ENCODE results near the gene PRSS12. TPM values are rescaled to one million over a fixed set of nuclear protein-coding genes. Genes with fewer than 3 reads are reported as not detected.

Gene PRSS12
- total and polyA plus RNA-seq, 7 experiments from 2014 or later: 0.07 TPM; not detected in 6

- intact Hi-C loops (cut with micrococcal nuclease): no loop called here
- H3K36me3 ChIP-seq (ENCODE audit: control insufficient read depth in 2 of 3, insufficient read depth in 3 of 3, low read length in 3 of 3): no peaks in the 10 kb centered on the region
- Mint-ChIP-seq H3K4me1 (no peaks in the 10 kb centered on the region), H3K36me3 (no peaks in the 10 kb centered on the region), H3K9me3 (no peaks in the 10 kb centered on the region), H3K27ac (no peak overlapping the region), H3K27me3 (peaks cover 0 to 13% (median 8%) of the 10 kb centered on the region in 5 donors), H3K4me3 (no peak overlapping the region)
- DNase-seq (no peak), ATAC-seq (no peak)
- no peak overlapping the region for H3K27ac ChIP-seq (ENCODE audit: low read depth, low read length)
- CTCF ChIA-PET: no interaction called here
- no peaks in the 10 kb centered on the region for H3K27me3 ChIP-seq (ENCODE audit: control insufficient read depth in 2 of 2, insufficient read depth in 2 of 2, low read length in 2 of 2)
- H3K4me3 ChIP-seq (ENCODE audit: low read length): no peak overlapping the region
- no peaks in the 10 kb centered on the region for H3K9me3 ChIP-seq (ENCODE audit: control insufficient read depth in 2 of 3, low read length in 3 of 3)
- H3K4me1 ChIP-seq (ENCODE audit: control insufficient read depth in 2 of 2, insufficient read depth in 2 of 2, low read length in 2 of 2): no peaks in the 10 kb centered on the region
- POLR2A ChIA-PET: no interaction called here
These were observed 25.1 kb downstream of the PRSS12 start for GRCh38 chr4:118327554-118328241.

- no peaks in the 10 kb centered on the region for H3K4me1 ChIP-seq (ENCODE audit: control insufficient read depth in 2 of 2, insufficient read depth in 2 of 2, low read length in 2 of 2)
- H3K27ac ChIP-seq (ENCODE audit: low read depth, low read length): no peak overlapping the region
- no peaks in the 10 kb centered on the region for H3K27me3 ChIP-seq (ENCODE audit: control insufficient read depth in 2 of 2, insufficient read depth in 2 of 2, low read length in 2 of 2)
- Mint-ChIP-seq H3K27ac (no peak overlapping the region), H3K4me3 (no peak overlapping the region), H3K4me1 (no peaks in the 10 kb centered on the region), H3K36me3 (no peaks in the 10 kb centered on the region), H3K27me3 (peaks cover 0 to 13% (median 7%) of the 10 kb centered on the region in 5 donors), H3K9me3 (no peaks in the 10 kb centered on the region)
- CTCF ChIA-PET: interaction anchor here (0.6 kb wide), 1 partner anchor 19 kb away, joined by 7 read pairs; no protein-coding TSS in a partner anchor
- ATAC-seq (no peak), DNase-seq (no peak)
- H3K4me3 ChIP-seq (ENCODE audit: low read length): no peak overlapping the region
- H3K36me3 ChIP-seq (ENCODE audit: control insufficient read depth in 2 of 3, insufficient read depth in 3 of 3, low read length in 3 of 3): no peaks in the 10 kb centered on the region
- intact Hi-C loops (cut with micrococcal nuclease): no loop called here
- POLR2A ChIA-PET: no interaction called here
- no peaks in the 10 kb centered on the region for H3K9me3 ChIP-seq (ENCODE audit: control insufficient read depth in 2 of 3, low read length in 3 of 3)
These were observed 26.2 kb downstream of the PRSS12 start for GRCh38 chr4:118326585-118326984.

- H3K9me3 Mint-ChIP-seq: no peaks in the 10 kb centered on the region
- CTCF ChIA-PET: no interaction called here
These were observed 27.4 kb downstream of the PRSS12 start for GRCh38 chr4:118325431-118325830.

GRCh38 chr4:118322831-118323502, 29.8 kb downstream of the PRSS12 start:
- Mint-ChIP-seq H3K36me3 (no peaks in the 10 kb centered on the region), H3K4me1 (no peaks in the 10 kb centered on the region), H3K27ac (no peak overlapping the region), H3K27me3 (peaks cover 10 to 26% (median 21%) of the 10 kb centered on the region in 5 donors), H3K4me3 (no peak overlapping the region), H3K9me3 (no peaks in the 10 kb centered on the region)
- H3K27ac ChIP-seq (ENCODE audit: low read depth, low read length): no peak overlapping the region
- DNase-seq (no peak), ATAC-seq (no peak)
- no peaks in the 10 kb centered on the region for H3K4me1 ChIP-seq (ENCODE audit: control insufficient read depth in 2 of 2, insufficient read depth in 2 of 2, low read length in 2 of 2)
- no peaks in the 10 kb centered on the region for H3K27me3 ChIP-seq (ENCODE audit: control insufficient read depth in 2 of 2, insufficient read depth in 2 of 2, low read length in 2 of 2)
- no peaks in the 10 kb centered on the region for H3K36me3 ChIP-seq (ENCODE audit: control insufficient read depth in 2 of 3, insufficient read depth in 3 of 3, low read length in 3 of 3)
- ChIA-PET POLR2A (no interaction called here), CTCF (no interaction called here)
- H3K4me3 ChIP-seq (ENCODE audit: low read length): no peak overlapping the region
- intact Hi-C loops (cut with micrococcal nuclease): no loop called here
- H3K9me3 ChIP-seq (ENCODE audit: control insufficient read depth in 2 of 3, low read length in 3 of 3): no peaks in the 10 kb centered on the region

More at GRCh38 chr4:118325431-118325830, 27.4 kb downstream of the PRSS12 start:
- Histone ChIP-seq H3K36me3 (ENCODE audit: control insufficient read depth in 2 of 3, insufficient read depth in 3 of 3, low read length in 3 of 3) (no peaks in the 10 kb centered on the region), H3K4me1 (ENCODE audit: control insufficient read depth in 2 of 2, insufficient read depth in 2 of 2, low read length in 2 of 2) (no peaks in the 10 kb centered on the region), H3K9me3 (ENCODE audit: control insufficient read depth in 2 of 3, low read length in 3 of 3) (no peaks in the 10 kb centered on the region), H3K4me3 (ENCODE audit: low read length) (no peak overlapping the region), H3K27me3 (ENCODE audit: control insufficient read depth in 2 of 2, insufficient read depth in 2 of 2, low read length in 2 of 2) (no peaks in the 10 kb centered on the region), H3K27ac (ENCODE audit: low read depth, low read length) (no peak overlapping the region)
- Mint-ChIP-seq H3K27me3 (peaks cover 0 to 18% (median 8%) of the 10 kb centered on the region in 5 donors), H3K4me1 (no peaks in the 10 kb centered on the region), H3K36me3 (no peaks in the 10 kb centered on the region), H3K4me3 (no peak overlapping the region), H3K27ac (no peak overlapping the region)
- DNase-seq: no peak
- POLR2A ChIA-PET: no interaction called here
- intact Hi-C loops (cut with micrococcal nuclease): no loop called here
- ATAC-seq: no peak

- H3K27ac Mint-ChIP-seq: no peak overlapping the region
- intact Hi-C loops (cut with micrococcal nuclease): no loop called here
- H3K27me3 Mint-ChIP-seq: peaks cover 11 to 27% (median 20%) of the 10 kb centered on the region in 5 donors
- CTCF ChIA-PET: no interaction called here
- no peak overlapping the region for H3K27ac ChIP-seq (ENCODE audit: low read depth, low read length)
- H3K36me3 Mint-ChIP-seq: no peaks in the 10 kb centered on the region
- no peak overlapping the region for H3K4me3 ChIP-seq (ENCODE audit: low read length)
- no peak overlapping the region for H3K4me3 Mint-ChIP-seq
- H3K4me1 Mint-ChIP-seq: no peaks in the 10 kb centered on the region
- POLR2A ChIA-PET: no interaction called here
- no peaks in the 10 kb centered on the region for H3K9me3 Mint-ChIP-seq
- ATAC-seq: no peak
- H3K36me3 ChIP-seq (ENCODE audit: control insufficient read depth in 2 of 3, insufficient read depth in 3 of 3, low read length in 3 of 3): no peaks in the 10 kb centered on the region
- no peaks in the 10 kb centered on the region for H3K4me1 ChIP-seq (ENCODE audit: control insufficient read depth in 2 of 2, insufficient read depth in 2 of 2, low read length in 2 of 2)
- H3K27me3 ChIP-seq (ENCODE audit: control insufficient read depth in 2 of 2, insufficient read depth in 2 of 2, low read length in 2 of 2): no peaks in the 10 kb centered on the region
- H3K9me3 ChIP-seq (ENCODE audit: control insufficient read depth in 2 of 3, low read length in 3 of 3): no peaks in the 10 kb centered on the region
- no peak for DNase-seq
These were observed 33.9 kb downstream of the PRSS12 start for GRCh38 chr4:118318931-118319330.

- no peak overlapping the region for H3K27ac Mint-ChIP-seq
- no peak for DNase-seq
- ChIA-PET POLR2A (no interaction called here), CTCF (no interaction called here)
- H3K36me3 ChIP-seq (ENCODE audit: control insufficient read depth in 2 of 3, insufficient read depth in 3 of 3, low read length in 3 of 3): no peaks in the 10 kb centered on the region
- no peak overlapping the region for H3K4me3 Mint-ChIP-seq
- ATAC-seq: no peak
- no peaks in the 10 kb centered on the region for H3K36me3 Mint-ChIP-seq
- no peak overlapping the region for H3K27ac ChIP-seq (ENCODE audit: low read depth, low read length)
- H3K27me3 Mint-ChIP-seq: peaks cover 15 to 24% (median 17%) of the 10 kb centered on the region in 5 donors
- no peaks in the 10 kb centered on the region for H3K4me1 ChIP-seq (ENCODE audit: control insufficient read depth in 2 of 2, insufficient read depth in 2 of 2, low read length in 2 of 2)
- no peak overlapping the region for H3K4me3 ChIP-seq (ENCODE audit: low read length)
- H3K4me1 Mint-ChIP-seq: no peaks in the 10 kb centered on the region
- H3K9me3 ChIP-seq (ENCODE audit: control insufficient read depth in 2 of 3, low read length in 3 of 3): no peaks in the 10 kb centered on the region
- H3K27me3 ChIP-seq (ENCODE audit: control insufficient read depth in 2 of 2, insufficient read depth in 2 of 2, low read length in 2 of 2): no peaks in the 10 kb centered on the region
- intact Hi-C loops (cut with micrococcal nuclease): no loop called here
- H3K9me3 Mint-ChIP-seq: no peaks in the 10 kb centered on the region
These were observed 35.1 kb downstream of the PRSS12 start for GRCh38 chr4:118317691-118318090.

- peaks cover 0 to 2% of the 10 kb centered on the region in 2 donors for H3K27me3 ChIP-seq (ENCODE audit: control insufficient read depth in 2 of 2, insufficient read depth in 2 of 2, low read length in 2 of 2)
These were observed 38.6 kb downstream of the PRSS12 start for GRCh38 chr4:118314221-118314620.

More at GRCh38 chr4:118314221-118314620, 38.6 kb downstream of the PRSS12 start:
- H3K9me3 Mint-ChIP-seq: no peaks in the 10 kb centered on the region
- intact Hi-C loops (cut with micrococcal nuclease): no loop called here
- H3K27me3 Mint-ChIP-seq: peaks cover 5 to 19% (median 14%) of the 10 kb centered on the region in 5 donors
- H3K4me3 ChIP-seq (ENCODE audit: low read length): no peak overlapping the region
- H3K4me3 Mint-ChIP-seq: no peak overlapping the region
- no peaks in the 10 kb centered on the region for H3K36me3 Mint-ChIP-seq
- no peaks in the 10 kb centered on the region for H3K36me3 ChIP-seq (ENCODE audit: control insufficient read depth in 2 of 3, insufficient read depth in 3 of 3, low read length in 3 of 3)
- H3K27ac Mint-ChIP-seq: no peak overlapping the region
- H3K4me1 Mint-ChIP-seq: no peaks in the 10 kb centered on the region
- H3K9me3 ChIP-seq (ENCODE audit: control insufficient read depth in 2 of 3, low read length in 3 of 3): no peaks in the 10 kb centered on the region
- H3K27ac ChIP-seq (ENCODE audit: low read depth, low read length): no peak overlapping the region
- no peaks in the 10 kb centered on the region for H3K4me1 ChIP-seq (ENCODE audit: control insufficient read depth in 2 of 2, insufficient read depth in 2 of 2, low read length in 2 of 2)
- DNase-seq: no peak
- ChIA-PET POLR2A (interaction anchor here (0.9 kb wide), 1 partner anchor 9 kb away, joined by 3 read pairs; no protein-coding TSS in a partner anchor), CTCF (no interaction called here)
- no peak for ATAC-seq

All from naive thymus-derived CD4-positive, alpha-beta T cell (primary cell).